HG02884 (cell line): ENCODE measurements around the gene TAF4.
"Not testable (repeated sequence)": the region's sequence is repeated elsewhere in the genome, so short reads cannot be mapped to it uniquely, and the experiment has no call there.

ENCODE experiments used
- ATAC-seq: cut with Tn5 transposase; IDR thresholded peaks from one replicate; pipeline ENCODE4 v1.9.1; 2021; ENCODE audit warnings: mild to moderate bottlenecking, moderate library complexity; ENCODE audit not compliant: unreplicated experiment

Gene TAF4

GRCh38 chr20:61951695-61952533 lies 113.8 kb downstream of the TAF4 start:
- no peak for ATAC-seq

DNA sequence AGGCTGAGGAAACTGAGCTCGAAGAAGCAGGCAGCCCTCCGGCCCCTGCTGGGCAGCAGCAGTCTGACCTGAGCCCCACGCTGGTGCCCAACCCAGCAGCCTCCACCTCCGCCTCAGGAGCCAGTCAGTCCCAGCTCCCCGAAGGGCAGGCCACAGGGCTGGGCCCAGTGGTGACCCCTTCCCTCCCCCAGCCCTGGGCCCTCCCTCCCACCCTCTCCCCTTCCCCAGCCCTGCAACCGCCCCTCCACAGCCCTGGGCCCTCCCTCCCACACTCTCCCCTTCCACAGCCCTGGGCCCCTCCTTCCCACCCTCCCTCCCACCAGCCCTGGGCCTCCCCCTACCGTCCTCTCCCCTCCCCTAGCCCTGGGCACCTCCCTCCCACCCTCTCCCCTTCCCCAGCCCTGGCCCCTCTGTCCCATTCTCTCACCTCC lies 115.0 kb downstream of the TAF4 start:
- ATAC-seq, result no peak

- ATAC-seq, result no peak
Observed at GRCh38 chr20:61949714-61950640, 115.7 kb downstream of the TAF4 start.

DNA sequence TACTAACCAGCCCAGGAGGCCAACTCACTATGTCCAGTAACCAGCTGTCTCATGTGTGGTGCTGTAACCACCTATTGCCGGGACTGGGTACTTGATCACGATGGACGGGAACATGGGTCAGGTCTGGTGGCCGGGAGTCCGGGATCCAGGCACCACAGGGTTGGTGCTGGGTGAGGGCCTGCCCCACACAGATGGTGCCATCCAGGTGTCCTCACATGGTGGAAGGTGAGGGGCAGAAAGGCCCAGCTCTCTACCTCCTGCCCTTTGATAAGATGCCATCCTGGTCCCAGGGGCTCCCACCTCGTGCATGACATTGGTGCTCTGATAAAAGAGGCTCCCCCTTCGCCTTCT lies 116.3 kb downstream of the TAF4 start:
- no peak for ATAC-seq

DNA sequence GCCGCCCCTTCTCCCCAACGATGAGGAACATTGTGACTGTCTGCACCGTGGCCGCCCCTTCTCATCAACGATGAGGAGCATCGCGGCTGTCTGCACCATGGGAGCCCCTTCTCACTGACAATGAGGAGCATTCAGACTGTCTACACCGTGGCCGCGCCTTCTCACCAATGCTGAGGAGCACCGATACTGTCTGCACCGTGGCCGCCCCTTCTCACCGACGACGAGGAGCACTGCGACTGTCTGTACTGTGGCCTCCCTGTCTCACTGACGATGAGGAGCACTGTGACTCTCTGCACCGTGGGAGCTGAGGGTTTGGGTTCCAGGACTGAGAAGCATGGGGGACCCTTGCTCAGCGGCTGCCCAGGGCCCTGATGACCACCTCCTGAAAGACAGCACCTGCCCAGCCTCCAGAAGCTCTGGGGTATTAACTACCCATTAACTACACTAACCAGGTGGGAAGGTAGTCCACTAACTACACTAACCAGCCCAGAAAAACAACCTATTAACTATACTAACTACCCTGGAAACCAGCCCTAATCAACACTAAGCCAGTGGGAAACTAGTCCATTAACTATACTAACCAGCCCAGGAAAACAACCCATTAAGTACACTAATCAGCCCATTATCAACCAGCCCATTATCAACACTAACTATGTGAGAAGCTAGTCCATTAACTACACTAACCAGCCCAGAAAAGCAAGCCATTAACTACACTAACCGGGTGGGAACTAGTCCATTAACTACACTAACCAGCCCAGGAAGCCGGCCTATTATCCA lies 116.9 kb downstream of the TAF4 start:
- no peak for ATAC-seq

- ATAC-seq, result not testable (repeated sequence)
Observed at GRCh38 chr20:61948056-61948455, 117.6 kb downstream of the TAF4 start.

GRCh38 chr20:61945495-61945894 lies 120.2 kb downstream of the TAF4 start:
- not testable (repeated sequence) for ATAC-seq

DNA sequence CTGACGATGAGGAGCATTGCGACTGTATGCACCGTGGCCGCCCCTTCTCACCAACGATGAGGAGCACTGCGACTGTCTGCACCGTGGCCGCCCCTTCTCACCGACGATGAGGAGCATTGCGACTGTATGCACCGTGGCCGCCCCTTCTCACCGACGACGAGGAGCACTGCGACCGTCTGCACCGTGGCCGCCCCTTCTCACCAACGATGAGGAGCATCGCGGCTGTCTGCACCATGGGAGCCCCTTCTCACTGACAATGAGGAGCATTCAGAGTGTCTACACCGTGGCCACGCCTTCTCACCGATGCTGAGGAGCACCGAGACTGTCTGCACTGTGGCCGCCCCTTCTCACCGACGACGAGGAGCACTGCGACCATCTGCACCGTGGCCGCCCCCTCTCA lies 120.7 kb downstream of the TAF4 start:
- not testable (repeated sequence) for ATAC-seq

DNA sequence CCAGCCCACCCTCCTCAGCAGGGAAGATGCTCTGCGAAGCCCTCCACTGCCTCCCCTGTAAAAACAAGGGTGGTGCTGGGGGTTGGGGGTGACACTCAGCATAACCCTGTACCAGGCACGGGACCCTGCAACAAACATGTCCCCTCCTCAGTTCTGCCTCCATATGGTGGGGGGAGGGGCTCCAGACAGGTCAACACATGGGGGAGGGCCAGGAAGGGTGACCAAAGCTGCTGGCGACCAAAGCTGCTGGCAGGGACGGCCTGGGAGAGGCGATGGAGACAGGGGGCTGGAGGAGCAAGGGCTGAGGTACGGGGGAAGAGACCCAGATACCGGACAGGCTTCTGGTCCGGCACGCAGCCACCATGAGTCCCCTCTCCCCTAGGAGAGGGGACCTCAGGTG lies 123.2 kb downstream of the TAF4 start:
- ATAC-seq, result no peak

- ATAC-seq, result no peak
Observed at GRCh38 chr20:61941721-61942405, 123.8 kb downstream of the TAF4 start.

GRCh38 chr20:61940976-61941720 lies 124.5 kb downstream of the TAF4 start:
- ATAC-seq, result no peak

GRCh38 chr20:61940491-61940890 lies 125.2 kb downstream of the TAF4 start:
- no peak for ATAC-seq

DNA sequence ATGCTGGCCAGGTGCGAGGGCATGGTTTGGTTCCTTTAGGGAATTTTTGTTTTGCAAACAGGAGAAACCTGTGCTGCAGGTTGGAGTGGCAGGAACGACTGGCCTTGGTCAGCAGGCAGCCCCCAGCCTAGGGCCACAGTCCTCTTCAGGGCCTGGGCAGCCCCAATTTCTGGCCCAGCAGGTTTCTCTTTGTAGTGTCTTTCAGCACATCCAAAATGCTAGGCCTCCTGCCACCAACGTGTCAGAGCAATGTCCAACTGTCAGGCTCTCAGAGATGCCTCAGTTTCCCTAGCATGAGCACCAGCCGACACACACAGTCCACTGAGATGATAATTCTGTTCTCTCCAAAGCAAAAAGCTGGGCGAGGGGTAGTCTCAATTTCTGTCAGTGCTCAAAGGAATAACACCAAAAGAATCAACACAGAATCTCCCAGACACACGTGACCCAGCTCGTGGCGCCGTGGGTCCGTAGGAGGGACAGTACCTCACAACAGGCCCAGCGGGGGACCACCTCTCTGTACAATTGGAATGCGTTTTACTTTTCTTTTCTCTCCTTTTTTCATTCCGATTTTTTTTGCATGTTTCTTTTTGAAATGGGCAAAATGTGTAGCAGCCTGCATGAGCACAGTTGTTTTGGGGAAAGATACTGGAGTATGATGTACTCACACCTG lies 125.9 kb downstream of the TAF4 start:
- ATAC-seq, result no peak

DNA sequence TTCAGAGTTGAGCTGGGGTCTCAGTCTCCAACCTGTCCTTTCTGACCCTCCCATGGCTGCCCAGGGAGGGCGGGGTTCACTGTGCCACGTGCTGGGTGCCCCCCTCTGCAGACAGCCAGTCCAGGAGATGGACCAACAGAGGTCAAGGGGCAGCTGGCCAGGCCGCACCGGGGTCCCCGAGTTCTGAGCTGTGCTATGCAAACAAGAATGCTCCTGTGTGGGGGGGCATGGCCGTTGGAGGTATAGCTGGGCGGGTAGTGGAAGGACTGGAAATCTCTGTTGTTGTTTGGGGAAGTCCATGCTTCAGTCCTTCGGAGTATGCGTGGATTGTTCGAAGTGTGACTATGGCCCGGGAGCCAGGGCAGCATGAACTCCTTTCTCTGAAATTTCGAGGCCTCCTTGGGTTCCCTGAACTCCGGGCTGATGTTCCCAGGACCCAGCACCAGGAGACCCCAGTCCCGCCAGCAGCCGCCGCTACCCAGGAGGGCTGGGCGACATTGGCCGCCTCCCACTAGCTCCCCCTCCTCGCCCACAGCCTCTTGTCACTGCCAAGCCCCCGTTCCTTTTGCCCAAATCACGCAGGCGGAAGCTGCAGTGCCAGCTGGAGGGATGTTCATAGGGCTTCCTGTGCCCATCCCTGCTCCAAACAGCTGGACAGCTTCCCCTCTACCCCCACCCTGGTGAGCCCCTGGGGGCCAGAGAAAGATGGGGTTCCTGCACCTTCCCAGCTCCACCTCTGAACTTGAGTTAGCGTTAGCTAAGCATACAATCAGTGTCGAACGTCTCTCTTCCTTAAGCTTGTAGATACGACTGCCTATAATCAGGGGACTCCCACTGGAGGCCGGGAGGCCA lies 126.6 kb downstream of the TAF4 start:
- ATAC-seq, result no peak

- ATAC-seq, result no peak
Observed at GRCh38 chr20:61937963-61938838, 127.5 kb downstream of the TAF4 start.

- ATAC-seq, result no peak
Observed at GRCh38 chr20:61937146-61937962, 128.3 kb downstream of the TAF4 start.
